ENCODE results near the gene SYNPR. TPM values are rescaled to one million over a fixed set of nuclear protein-coding genes. Genes with fewer than 3 reads are reported as not detected.

Gene SYNPR
- total RNA-seq, 1 donor from 2014 or later: not detected

GRCh38 chr3:63467392-63467791, 189.3 kb downstream of the SYNPR start:
- no peaks in the 10 kb centered on the region for H3K4me1 Mint-ChIP-seq
- H3K9me3 Mint-ChIP-seq: no peaks in the 10 kb centered on the region
- no peak for TF ChIP-seq CTCF (conservative IDR thresholded peaks at IDR 0.05)
- H3K27me3 Mint-ChIP-seq (ENCODE audit: low read depth): no peaks in the 10 kb centered on the region
- no peak overlapping the region for H3K27ac Mint-ChIP-seq (ENCODE audit: unreplicated experiment)
- H3K36me3 Mint-ChIP-seq (ENCODE audit: low read depth): no peaks in the 10 kb centered on the region
- no peak overlapping the region for H3K4me3 Mint-ChIP-seq
- DNase-seq (ENCODE audit: low read depth, low spot score): no peak

GRCh38 chr3:63470745-63471144, 192.6 kb downstream of the SYNPR start:
- no peak for DNase-seq (ENCODE audit: low read depth, low spot score)
- H3K27ac Mint-ChIP-seq (ENCODE audit: unreplicated experiment): no peak overlapping the region
- H3K9me3 Mint-ChIP-seq: no peaks in the 10 kb centered on the region
- H3K4me3 Mint-ChIP-seq: no peak overlapping the region
- no peaks in the 10 kb centered on the region for H3K4me1 Mint-ChIP-seq
- H3K36me3 Mint-ChIP-seq (ENCODE audit: low read depth): no peaks in the 10 kb centered on the region
- TF ChIP-seq CTCF (conservative IDR thresholded peaks at IDR 0.05): no peak
- peaks cover 12% of the 10 kb centered on the region for H3K27me3 Mint-ChIP-seq (ENCODE audit: low read depth)

DNA sequence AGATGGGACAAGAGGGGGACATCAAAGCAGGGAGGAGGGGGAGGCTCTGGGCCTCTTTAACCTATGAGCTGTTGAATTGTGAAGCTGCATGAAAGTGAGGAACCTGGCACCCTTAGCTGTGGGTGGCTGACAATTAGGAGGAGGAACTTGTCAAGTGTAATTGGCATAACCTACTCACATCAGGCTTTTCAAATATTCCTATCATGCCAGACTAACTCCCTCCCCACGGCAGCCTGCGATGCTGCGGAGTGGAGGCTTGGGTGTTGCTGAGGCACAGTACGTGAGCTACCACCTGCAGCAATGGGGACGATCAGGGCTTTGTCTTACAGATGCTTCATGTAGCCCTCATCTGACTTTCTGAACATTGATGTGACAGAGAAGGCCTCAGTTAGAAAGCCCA, 193.7 kb downstream of the SYNPR start:
- no peak for DNase-seq (ENCODE audit: low read depth, low spot score)
- Mint-ChIP-seq H3K27me3 (ENCODE audit: low read depth) (peaks cover 12% of the 10 kb centered on the region), H3K36me3 (ENCODE audit: low read depth) (no peaks in the 10 kb centered on the region), H3K9me3 (no peaks in the 10 kb centered on the region), H3K27ac (ENCODE audit: unreplicated experiment) (no peak overlapping the region), H3K4me3 (no peak overlapping the region), H3K4me1 (no peaks in the 10 kb centered on the region)
- TF ChIP-seq CTCF (conservative IDR thresholded peaks at IDR 0.05): no peak

GRCh38 chr3:63473641-63474166, 195.6 kb downstream of the SYNPR start:
- no peak for TF ChIP-seq CTCF (conservative IDR thresholded peaks at IDR 0.05)
- no peaks in the 10 kb centered on the region for H3K36me3 Mint-ChIP-seq (ENCODE audit: low read depth)
- H3K27ac Mint-ChIP-seq (ENCODE audit: unreplicated experiment): no peak overlapping the region

DNA sequence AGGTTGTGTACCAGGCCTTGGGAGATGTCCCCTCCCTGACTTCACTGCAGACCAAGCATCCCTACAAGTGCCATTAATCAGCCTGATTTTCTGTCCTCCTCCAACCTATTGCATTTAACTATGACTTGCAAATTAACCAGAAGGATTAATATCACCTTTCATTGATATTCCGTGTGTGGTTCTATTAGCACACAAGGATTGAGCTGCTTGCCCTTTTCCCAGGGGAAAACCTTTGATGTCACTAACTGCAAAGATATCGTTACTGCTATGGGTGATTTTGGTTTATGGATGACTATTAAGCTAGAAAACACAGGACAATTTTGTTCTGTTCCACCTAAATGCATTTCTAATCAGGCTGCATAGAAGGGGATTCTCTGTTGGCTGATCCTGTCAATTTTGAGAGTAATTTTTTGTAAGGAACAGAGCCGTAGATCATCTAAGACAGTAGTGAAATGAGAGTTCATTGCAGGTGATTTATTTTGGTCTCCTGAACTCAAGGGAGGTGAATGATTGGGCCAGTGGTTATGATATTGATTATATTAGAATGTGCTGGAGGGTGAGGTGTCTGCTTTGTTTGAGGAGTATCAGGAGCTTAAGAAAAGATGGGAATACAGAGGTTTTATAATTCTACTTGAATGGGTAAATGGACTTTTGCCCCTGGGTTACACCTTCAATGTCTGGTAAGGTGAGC, 196.9 kb downstream of the SYNPR start:
- no peak overlapping the region for H3K4me3 Mint-ChIP-seq
- H3K27me3 Mint-ChIP-seq (ENCODE audit: low read depth): peaks cover 12% of the 10 kb centered on the region
- H3K36me3 Mint-ChIP-seq (ENCODE audit: low read depth): no peaks in the 10 kb centered on the region
- DNase-seq (ENCODE audit: low read depth, low spot score): no peak
- no peaks in the 10 kb centered on the region for H3K4me1 Mint-ChIP-seq
- no peaks in the 10 kb centered on the region for H3K9me3 Mint-ChIP-seq
- H3K27ac Mint-ChIP-seq (ENCODE audit: unreplicated experiment): no peak overlapping the region
- no peak for TF ChIP-seq CTCF (conservative IDR thresholded peaks at IDR 0.05)

More at GRCh38 chr3:63473641-63474166, 195.6 kb downstream of the SYNPR start:
- H3K4me1 Mint-ChIP-seq: no peaks in the 10 kb centered on the region
- H3K4me3 Mint-ChIP-seq: no peak overlapping the region
- no peak for DNase-seq (ENCODE audit: low read depth, low spot score)
- no peaks in the 10 kb centered on the region for H3K9me3 Mint-ChIP-seq
- H3K27me3 Mint-ChIP-seq (ENCODE audit: low read depth): peaks cover 12% of the 10 kb centered on the region

Data from neural crest cell (in vitro differentiated cells).